K562 (cell line): ENCODE measurements around the gene CRELD2. TPM values are rescaled to one million over a fixed set of nuclear protein-coding genes. Genes with fewer than 3 reads are reported as not detected.
A peak's percentile ranks its signal among the peaks of the same experiment; 100 is the strongest.

ENCODE experiments used
- ARHGAP35 ChIP-seq: fragments of 450-650 bp; IDR thresholded peaks from 2 replicates; pipeline ENCODE4 v1.6.1; 2018; ENCODE audit not compliant: partially characterized antibody
- CREB1 ChIP-seq, 2 experiments: sonication (generic) in 1 of 2; formaldehyde crosslinking in 1 of 2; IDR thresholded peaks; 2 replicates each; pipeline versions ENCODE4 v1.6.1 to v1.8.0; 2012 to 2022; ENCODE audit warnings: inconsistent platforms in 1 of 2, mild to moderate bottlenecking in 1 of 2, missing genetic modification reagents in 1 of 2, moderate library complexity in 1 of 2
- RAD21 ChIP-seq, 2 experiments: fragments of 250-450 bp in 1 of 2; fragments of 450-650 bp in 1 of 2; sonication (Bioruptor Pico) in 1 of 2; formaldehyde crosslinking in 1 of 2; IDR thresholded peaks in 1 of 2; conservative IDR thresholded peaks in 1 of 2; 2 replicates each; pipeline versions ENCODE4 v1.4.0 to v1.8.0; 2020 to 2022; ENCODE audit warnings: mild to moderate bottlenecking in 2 of 2, moderate library complexity in 1 of 2
- SMARCC2 ChIP-seq: fragments of 450-650 bp; IDR thresholded peaks from 2 replicates; pipeline ENCODE4 v1.6.1; 2017; ENCODE audit warnings: antibody characterized with exemption, moderate library complexity, mild to moderate bottlenecking, low read depth
- YBX1 ChIP-seq: fragments of 450-650 bp; IDR thresholded peaks from 2 replicates; pipeline ENCODE4 v1.7.1; 2016; ENCODE audit warnings: mild to moderate bottlenecking
- ZFP36 ChIP-seq: fragments of 150-350 bp; IDR thresholded peaks from 2 replicates; pipeline ENCODE4 v1.6.1; 2018; ENCODE audit warnings: low read length, low read depth; ENCODE audit not compliant: partially characterized antibody
- ZNF695 ChIP-seq: fragments of 450-650 bp; formaldehyde crosslinking; IDR thresholded peaks from 2 replicates; pipeline ENCODE4 v1.4.0; 2020; ENCODE audit warnings: mild to moderate bottlenecking, moderate library complexity
- polyA plus RNA-seq, 8 experiments: library from polyadenylated mRNA; depleted of rRNA in 4 of 8; stranded (reverse) in 5 of 8; unstranded in 3 of 8; fragments of >200 nt; fragmentation: Nextera tagmentation in 2 of 8; fragmentation: Illumina TruSeq in 1 of 8; extraction: Ambion mirVana in 2 of 8; extraction: Trizol in 1 of 8; gene quantifications; 2 replicates each; pipeline versions ENCODE4 v1.2.1 to v1.2.3, GENCODE V29; 2011 to 2014; ENCODE audit warnings: inconsistent platforms in 1 of 8, missing spikeins in 1 of 8
- total RNA-seq, 7 experiments: library from RNA; depleted of rRNA in 6 of 7; stranded (reverse); fragments of >200 nt in 6 of 7; fragmentation: Illumina TruSeq in 2 of 7; extraction: Trizol in 2 of 7; gene quantifications; 2 replicates each; pipeline versions ENCODE4 v1.2.1 to v1.2.3, GENCODE V29; 2011 to 2021; ENCODE audit warnings: low replicate concordance in 1 of 7
- TF ChIP-seq, protein P1 (sequence below): fragments of 200-600 bp; sonication (generic); IDR thresholded peaks from one replicate; pipeline ENCODE4 v1.6.1; 2012; ENCODE audit warnings: mild to moderate bottlenecking, low read depth, low read length, inconsistent platforms
- TF ChIP-seq, protein P2 (sequence below): fragments of 250-450 bp; sonication (Bioruptor Pico); IDR thresholded peaks from 2 replicates; pipeline ENCODE4 v1.5.0; 2021; ENCODE audit warnings: mild to moderate bottlenecking, borderline replicate concordance
- TF ChIP-seq, protein P3 (sequence below): fragments of 250-450 bp; sonication (Bioruptor Pico); IDR thresholded peaks from 2 replicates; pipeline ENCODE4 v1.8.0; 2021; ENCODE audit warnings: moderate library complexity, mild to moderate bottlenecking, inconsistent platforms

The CRELD2 gene
- total and polyA plus RNA-seq, 9 of the 15 experiments (the other 6 are each of a cell fraction or from before 2014, with no cell fraction given) = 0.96 to 25.3 (median 8.8) TPM

DNA sequence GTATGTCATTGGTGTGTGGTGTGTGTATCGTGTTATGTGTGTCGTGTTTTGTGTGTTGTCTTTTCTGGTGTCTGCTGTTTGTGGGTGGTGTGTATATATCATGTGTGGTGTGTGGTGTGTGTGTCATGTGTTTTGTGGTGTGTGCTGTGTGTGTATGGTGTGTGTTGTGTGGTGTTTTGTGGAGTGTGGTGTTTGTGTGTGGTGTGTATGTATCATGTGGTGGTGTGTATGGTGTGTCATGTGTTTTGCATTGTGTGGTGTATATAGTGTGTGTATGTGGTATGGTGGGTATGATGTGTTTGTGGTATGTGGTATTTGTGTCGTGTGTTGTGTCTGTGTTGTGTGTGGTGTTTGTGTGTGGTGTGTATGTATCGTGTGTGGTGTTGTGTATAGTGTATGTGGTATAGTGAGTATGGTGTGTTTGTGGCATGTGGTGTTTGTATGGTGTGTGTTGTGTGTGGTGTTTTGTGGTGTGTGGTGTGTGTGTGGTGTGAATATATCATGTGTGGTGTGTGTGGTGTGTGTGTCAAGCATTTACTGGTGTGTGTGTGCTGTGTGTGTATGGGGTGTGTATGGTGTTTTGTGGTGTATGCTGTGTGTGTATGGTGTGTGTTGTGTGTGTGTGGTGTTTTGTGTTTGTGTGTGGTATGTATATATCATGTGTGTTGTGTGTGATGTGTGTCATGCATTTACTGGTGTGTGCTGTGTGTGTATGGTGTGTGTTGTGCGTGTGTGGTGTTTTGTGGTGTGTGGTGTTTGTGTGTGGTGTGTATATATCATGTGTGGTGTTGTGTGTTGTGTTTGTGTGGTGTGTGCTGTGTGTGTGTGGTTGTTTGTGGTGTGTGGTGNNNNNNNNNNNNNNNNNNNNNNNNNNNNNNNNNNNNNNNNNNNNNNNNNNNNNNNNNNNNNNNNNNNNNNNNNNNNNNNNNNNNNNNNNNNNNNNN lies 54.9 kb downstream of the CRELD2 start (continued):
- TF ChIP-seq, protein P1, sequence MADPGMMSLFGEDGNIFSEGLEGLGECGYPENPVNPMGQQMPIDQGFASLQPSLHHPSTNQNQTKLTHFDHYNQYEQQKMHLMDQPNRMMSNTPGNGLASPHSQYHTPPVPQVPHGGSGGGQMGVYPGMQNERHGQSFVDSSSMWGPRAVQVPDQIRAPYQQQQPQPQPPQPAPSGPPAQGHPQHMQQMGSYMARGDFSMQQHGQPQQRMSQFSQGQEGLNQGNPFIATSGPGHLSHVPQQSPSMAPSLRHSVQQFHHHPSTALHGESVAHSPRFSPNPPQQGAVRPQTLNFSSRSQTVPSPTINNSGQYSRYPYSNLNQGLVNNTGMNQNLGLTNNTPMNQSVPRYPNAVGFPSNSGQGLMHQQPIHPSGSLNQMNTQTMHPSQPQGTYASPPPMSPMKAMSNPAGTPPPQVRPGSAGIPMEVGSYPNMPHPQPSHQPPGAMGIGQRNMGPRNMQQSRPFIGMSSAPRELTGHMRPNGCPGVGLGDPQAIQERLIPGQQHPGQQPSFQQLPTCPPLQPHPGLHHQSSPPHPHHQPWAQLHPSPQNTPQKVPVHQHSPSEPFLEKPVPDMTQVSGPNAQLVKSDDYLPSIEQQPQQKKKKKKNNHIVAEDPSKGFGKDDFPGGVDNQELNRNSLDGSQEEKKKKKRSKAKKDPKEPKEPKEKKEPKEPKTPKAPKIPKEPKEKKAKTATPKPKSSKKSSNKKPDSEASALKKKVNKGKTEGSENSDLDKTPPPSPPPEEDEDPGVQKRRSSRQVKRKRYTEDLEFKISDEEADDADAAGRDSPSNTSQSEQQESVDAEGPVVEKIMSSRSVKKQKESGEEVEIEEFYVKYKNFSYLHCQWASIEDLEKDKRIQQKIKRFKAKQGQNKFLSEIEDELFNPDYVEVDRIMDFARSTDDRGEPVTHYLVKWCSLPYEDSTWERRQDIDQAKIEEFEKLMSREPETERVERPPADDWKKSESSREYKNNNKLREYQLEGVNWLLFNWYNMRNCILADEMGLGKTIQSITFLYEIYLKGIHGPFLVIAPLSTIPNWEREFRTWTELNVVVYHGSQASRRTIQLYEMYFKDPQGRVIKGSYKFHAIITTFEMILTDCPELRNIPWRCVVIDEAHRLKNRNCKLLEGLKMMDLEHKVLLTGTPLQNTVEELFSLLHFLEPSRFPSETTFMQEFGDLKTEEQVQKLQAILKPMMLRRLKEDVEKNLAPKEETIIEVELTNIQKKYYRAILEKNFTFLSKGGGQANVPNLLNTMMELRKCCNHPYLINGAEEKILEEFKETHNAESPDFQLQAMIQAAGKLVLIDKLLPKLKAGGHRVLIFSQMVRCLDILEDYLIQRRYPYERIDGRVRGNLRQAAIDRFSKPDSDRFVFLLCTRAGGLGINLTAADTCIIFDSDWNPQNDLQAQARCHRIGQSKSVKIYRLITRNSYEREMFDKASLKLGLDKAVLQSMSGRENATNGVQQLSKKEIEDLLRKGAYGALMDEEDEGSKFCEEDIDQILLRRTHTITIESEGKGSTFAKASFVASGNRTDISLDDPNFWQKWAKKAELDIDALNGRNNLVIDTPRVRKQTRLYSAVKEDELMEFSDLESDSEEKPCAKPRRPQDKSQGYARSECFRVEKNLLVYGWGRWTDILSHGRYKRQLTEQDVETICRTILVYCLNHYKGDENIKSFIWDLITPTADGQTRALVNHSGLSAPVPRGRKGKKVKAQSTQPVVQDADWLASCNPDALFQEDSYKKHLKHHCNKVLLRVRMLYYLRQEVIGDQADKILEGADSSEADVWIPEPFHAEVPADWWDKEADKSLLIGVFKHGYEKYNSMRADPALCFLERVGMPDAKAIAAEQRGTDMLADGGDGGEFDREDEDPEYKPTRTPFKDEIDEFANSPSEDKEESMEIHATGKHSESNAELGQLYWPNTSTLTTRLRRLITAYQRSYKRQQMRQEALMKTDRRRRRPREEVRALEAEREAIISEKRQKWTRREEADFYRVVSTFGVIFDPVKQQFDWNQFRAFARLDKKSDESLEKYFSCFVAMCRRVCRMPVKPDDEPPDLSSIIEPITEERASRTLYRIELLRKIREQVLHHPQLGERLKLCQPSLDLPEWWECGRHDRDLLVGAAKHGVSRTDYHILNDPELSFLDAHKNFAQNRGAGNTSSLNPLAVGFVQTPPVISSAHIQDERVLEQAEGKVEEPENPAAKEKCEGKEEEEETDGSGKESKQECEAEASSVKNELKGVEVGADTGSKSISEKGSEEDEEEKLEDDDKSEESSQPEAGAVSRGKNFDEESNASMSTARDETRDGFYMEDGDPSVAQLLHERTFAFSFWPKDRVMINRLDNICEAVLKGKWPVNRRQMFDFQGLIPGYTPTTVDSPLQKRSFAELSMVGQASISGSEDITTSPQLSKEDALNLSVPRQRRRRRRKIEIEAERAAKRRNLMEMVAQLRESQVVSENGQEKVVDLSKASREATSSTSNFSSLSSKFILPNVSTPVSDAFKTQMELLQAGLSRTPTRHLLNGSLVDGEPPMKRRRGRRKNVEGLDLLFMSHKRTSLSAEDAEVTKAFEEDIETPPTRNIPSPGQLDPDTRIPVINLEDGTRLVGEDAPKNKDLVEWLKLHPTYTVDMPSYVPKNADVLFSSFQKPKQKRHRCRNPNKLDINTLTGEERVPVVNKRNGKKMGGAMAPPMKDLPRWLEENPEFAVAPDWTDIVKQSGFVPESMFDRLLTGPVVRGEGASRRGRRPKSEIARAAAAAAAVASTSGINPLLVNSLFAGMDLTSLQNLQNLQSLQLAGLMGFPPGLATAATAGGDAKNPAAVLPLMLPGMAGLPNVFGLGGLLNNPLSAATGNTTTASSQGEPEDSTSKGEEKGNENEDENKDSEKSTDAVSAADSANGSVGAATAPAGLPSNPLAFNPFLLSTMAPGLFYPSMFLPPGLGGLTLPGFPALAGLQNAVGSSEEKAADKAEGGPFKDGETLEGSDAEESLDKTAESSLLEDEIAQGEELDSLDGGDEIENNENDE = no peak
- TF ChIP-seq SMARCC2 (no peak), ARHGAP35 (peak; percentile 3), CREB1 (IDR thresholded peaks at IDR 0.05) (no peak), CREB1 (CRISPR knock-in tag; IDR thresholded peaks at IDR 0.05) (no peak), YBX1 (no peak), RAD21 (CRISPR knock-in tag; conservative IDR thresholded peaks at IDR 0.05 in 1 of 2, IDR thresholded peaks at IDR 0.05 in 1 of 2) (no peak), ZFP36 (no peak), ZNF695 (CRISPR knock-in tag) (no peak)
- TF ChIP-seq, protein P2, sequence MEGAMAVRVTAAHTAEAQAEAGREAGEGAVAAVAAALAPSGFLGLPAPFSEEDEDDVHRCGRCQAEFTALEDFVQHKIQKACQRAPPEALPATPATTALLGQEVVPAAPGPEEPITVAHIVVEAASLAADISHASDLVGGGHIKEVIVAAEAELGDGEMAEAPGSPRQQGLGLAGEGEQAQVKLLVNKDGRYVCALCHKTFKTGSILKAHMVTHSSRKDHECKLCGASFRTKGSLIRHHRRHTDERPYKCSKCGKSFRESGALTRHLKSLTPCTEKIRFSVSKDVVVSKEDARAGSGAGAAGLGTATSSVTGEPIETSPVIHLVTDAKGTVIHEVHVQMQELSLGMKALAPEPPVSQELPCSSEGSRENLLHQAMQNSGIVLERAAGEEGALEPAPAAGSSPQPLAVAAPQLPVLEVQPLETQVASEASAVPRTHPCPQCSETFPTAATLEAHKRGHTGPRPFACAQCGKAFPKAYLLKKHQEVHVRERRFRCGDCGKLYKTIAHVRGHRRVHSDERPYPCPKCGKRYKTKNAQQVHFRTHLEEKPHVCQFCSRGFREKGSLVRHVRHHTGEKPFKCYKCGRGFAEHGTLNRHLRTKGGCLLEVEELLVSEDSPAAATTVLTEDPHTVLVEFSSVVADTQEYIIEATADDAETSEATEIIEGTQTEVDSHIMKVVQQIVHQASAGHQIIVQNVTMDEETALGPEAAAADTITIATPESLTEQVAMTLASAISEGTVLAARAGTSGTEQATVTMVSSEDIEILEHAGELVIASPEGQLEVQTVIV = no peak
- TF ChIP-seq, protein P3, sequence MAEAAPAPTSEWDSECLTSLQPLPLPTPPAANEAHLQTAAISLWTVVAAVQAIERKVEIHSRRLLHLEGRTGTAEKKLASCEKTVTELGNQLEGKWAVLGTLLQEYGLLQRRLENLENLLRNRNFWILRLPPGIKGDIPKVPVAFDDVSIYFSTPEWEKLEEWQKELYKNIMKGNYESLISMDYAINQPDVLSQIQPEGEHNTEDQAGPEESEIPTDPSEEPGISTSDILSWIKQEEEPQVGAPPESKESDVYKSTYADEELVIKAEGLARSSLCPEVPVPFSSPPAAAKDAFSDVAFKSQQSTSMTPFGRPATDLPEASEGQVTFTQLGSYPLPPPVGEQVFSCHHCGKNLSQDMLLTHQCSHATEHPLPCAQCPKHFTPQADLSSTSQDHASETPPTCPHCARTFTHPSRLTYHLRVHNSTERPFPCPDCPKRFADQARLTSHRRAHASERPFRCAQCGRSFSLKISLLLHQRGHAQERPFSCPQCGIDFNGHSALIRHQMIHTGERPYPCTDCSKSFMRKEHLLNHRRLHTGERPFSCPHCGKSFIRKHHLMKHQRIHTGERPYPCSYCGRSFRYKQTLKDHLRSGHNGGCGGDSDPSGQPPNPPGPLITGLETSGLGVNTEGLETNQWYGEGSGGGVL (CRISPR knock-in tag) = no peak
